Activated CD4-positive, alpha-beta T cell treated with anti-CD3 and anti-CD28 coated beads, Interleukin-2, Interleukin-4, amounts not matched to agents 100 ng/mL and 50 ng/mL, durations not matched to agents 16 hours and 8 hours (primary cell): ENCODE data around the gene SIRT7.
"Not testable (repeated sequence)": the region's sequence is repeated elsewhere in the genome, so short reads cannot be mapped to it uniquely, and the experiment has no call there.

Experiments
- DNase-seq: peaks from one replicate; pipeline ENCODE4 v3.0.0-alpha.2; 2020; ENCODE audit warnings: low spot score

SIRT7 gene

GRCh38 chr17:81920612-81921536, 2.9 kb upstream of the SIRT7 start:
- DNase-seq: no peak

- DNase-seq: no peak
Measured at GRCh38 chr17:81918832-81919545, 1.0 kb upstream of the SIRT7 start.

- not testable (repeated sequence) for DNase-seq
Measured at GRCh38 chr17:81918333-81918669, 325 bp upstream of the SIRT7 start.

GRCh38 chr17:81916234-81917001, 1.6 kb downstream of the SIRT7 start:
- DNase-seq: no peak

DNA sequence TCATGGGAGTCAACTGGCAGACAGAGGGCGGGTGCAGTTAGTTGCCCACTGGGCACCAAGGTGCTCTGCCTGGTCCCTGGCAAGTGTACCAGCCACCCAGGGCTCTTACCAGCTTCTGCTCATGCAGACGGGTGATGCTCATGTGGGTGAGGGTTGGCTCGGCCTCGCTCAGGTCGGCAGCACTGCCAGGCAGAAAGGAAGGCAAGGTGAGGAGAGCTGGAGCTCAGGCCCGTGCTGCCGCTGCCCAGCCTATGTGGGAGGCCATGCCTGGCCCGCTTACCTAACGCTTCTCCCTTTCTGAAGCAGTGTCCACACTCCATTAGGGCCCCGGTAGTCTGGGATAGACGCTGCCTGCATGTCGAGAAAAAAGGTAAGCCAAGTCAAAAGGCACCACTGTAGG, 2.6 kb downstream of the SIRT7 start:
- no peak for DNase-seq

GRCh38 chr17:81914103-81914850, 3.7 kb downstream of the SIRT7 start:
- DNase-seq: no peak

- no peak for DNase-seq
Measured at GRCh38 chr17:81913394-81914102, 4.4 kb downstream of the SIRT7 start.

- DNase-seq: no peak
Measured at GRCh38 chr17:81912441-81913309, 5.3 kb downstream of the SIRT7 start.

DNA sequence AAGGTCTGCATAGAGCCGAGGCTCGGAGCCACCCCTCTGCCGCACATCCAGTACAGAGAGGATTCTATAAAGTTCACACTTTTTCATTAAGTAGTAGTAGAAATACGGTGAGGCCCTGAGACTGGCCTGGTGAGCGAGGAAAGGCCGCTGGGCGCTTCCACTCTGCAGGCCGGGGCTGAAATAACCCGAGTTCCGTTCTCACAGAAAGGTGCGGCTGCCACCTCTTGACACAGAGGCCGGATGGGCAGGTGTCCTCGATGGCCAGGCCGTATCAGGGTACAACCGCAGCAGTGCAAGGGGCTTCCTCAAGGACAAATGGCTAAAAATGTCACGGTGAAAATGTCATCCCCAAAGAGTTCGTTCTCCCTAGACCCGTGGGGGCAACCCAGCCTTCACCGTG, 6.0 kb downstream of the SIRT7 start:
- DNase-seq: no peak

GRCh38 chr17:81911277-81911961, 6.6 kb downstream of the SIRT7 start, which contains the start of gene PCYT2:
TSS of gene PCYT2 (minus strand) at chr17:81911399. CDS start at chr17:81911355, 44 bp downstream.
- peak; percentile 93 for DNase-seq

DNA sequence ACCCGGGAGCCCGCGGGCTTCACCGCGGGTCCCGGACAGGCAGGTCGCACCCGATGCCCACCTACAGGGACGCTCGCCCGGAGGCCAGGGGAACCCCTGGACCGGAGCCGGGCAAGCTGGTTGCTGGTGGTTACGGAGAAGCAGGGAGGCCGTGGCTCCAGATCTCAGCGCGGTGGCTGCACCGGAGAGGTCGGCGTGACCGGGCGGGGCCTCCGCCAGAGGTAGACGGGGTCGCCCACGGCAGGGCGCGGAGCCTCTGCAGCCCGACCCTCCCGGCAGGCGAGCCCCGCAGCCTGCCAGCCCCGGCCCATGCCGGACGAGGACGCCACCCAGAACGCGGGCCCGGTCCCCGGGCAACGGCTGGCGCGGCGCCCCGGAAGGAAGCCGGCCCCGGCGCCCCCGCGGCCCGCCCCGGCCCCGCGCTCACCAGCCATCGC, 7.1 kb downstream of the SIRT7 start:
- no peak for DNase-seq

DNA sequence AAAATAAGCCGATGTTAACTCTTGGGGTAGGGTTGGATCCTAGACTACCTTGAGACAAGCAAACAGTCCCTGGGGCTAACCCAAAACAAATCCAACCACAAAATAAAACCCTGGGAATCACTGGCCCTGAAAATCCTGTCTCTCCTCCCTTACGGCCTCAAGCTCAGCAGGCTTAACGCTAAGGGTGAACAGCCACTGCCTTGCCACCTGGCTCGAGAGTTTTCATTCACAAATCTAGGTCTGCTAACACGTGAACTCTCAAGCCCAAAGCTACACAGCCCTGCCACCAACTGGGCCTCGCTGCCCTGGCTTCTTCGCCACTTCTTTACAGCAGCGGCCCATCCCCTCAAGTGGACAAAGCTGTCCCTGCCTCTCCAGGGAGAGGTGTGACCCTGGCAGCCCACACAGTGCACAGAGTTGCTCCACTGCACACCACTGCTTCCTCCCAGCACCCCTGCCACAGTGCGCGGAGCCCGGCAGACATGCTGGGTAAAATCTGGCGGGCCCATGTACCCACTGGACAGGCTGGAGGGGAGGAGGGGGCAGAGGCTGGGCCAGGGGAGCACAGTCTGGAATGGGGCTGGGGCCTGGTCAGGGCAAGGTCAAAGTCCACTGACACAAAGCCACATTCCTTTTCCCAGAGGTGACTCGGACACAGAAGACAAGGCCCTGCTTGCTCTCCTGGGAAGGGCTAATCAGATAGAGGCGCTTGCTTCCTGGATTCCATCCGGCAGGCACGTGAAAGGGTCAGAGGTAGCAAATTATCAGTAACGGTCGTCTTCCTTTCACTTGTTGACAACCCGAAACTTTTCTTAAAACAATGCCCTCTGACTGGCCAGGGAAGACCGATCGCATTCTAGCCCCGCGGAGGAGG, 7.8 kb downstream of the SIRT7 start:
- no peak for DNase-seq

DNA sequence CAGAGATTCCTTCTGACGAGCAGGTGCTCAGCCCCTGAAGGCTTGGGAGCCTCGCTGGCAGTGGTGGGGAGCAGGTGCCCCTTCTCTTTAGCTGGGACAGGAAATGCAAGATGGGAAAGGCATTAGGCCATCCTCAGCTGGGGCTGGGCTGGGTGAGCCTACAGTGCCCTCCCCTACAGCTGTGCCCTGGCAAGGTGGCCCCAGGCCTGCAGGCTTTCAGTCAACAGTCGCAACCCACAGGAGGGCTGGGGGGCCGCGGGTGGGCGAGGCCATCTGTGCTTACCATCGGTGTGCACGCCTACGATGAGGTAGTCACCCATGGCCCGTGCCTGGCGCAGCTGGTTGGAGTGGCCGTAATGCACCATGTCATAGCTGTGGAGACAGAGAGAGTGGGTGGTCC, 8.7 kb downstream of the SIRT7 start:
- no peak for DNase-seq

- DNase-seq: no peak
Measured at GRCh38 chr17:81908793-81909192, 9.2 kb downstream of the SIRT7 start.

DNA sequence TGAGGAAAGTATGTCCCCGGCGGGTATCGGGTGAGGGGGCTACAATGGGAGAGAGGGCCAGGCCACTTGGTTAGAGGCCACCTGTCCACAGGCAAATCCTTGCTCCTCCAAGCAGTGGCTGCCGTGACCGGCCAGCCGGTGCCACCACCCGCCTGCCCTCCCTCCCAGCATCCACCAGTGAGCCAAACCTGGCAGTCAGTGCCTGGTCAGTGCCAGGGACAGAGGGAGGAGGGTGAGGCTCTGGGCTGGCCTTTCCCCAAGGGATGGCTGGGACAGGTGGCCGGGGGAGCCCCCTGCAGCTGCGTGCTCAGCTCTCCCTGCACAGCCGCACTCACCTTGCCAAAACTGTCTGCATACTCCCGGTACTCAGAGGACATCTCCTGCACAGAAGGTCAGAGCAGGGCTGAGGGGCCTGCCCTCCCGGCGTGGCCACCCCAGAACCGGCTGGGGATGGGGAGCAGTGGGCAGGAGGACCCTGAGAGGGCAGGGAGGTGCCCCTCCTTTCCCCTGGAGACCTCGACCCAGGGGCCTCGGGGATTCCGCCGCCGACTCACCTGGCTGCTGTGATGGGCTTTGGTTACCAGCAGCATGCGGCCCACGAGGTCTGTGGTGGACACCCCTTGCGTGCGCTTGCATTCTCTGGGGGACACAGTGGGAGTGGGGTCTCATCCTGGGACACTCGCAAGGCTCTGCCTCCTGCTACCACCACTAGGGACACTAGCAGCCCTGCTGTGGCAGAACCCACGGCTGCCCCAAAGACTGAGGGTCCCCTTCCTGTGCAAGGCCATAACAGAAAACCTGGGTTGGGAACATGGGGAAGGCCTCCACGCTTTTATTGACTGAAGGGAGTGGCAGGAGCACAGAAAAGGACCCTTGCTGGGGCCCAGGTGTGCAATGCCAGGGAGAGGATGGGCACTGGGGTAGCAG, 10.5 kb downstream of the SIRT7 start:
- no peak for DNase-seq

GRCh38 chr17:81906476-81907218, 11.3 kb downstream of the SIRT7 start:
- DNase-seq: no peak

DNA sequence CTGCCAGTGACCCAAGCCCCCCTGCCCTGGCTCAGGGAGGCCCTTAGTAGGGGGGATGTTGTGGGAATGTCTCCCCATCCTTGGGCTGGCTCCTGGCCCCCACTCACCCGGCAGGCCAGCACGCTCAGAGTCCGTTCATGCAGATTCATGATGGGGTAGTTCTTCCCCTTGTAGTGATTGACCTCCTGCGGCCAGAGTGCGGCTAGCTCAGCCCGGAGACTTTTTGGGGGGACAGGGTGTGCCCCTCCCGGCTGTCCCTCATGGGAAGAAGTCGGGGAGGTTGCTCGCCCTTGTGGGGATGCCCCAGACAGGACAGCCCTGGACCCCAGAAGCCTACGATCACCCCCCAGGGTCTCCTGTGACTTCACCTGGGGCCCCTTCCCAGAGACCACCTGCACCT, 12.0 kb downstream of the SIRT7 start:
- DNase-seq: no peak
